ENCODE results near the gene ARMC9.

- TF ChIP-seq ZNF274 (IDR thresholded peaks at IDR 0.05; ENCODE audit: low read length) (no peak), ZNF274 (tag by site-specific recombination; IDR thresholded peaks at IDR 0.05; ENCODE audit: borderline replicate concordance) (no peak), KLF10 (tag by site-specific recombination; IDR thresholded peaks at IDR 0.05) (no peak), ZNF514 (tag by site-specific recombination; IDR thresholded peaks at IDR 0.05) (no peak), ZNF280C (tag by site-specific recombination; IDR thresholded peaks at IDR 0.05) (no peak), CTCF (tag by site-specific recombination; IDR thresholded peaks at IDR 0.05) (no peak), TRIM28 (IDR thresholded peaks at IDR 0.05; ENCODE audit: borderline replicate concordance, low read length) (no peak), ELK4 (IDR thresholded peaks at IDR 0.05; ENCODE audit: borderline replicate concordance, low read depth, low read length) (no peak), PBX3 (CRISPR knock-in tag; IDR thresholded peaks at IDR 0.05) (no peak)
Observed at GRCh38 chr2:231347081-231347480, 148.7 kb downstream of the ARMC9 start.
